ENCODE measurements around the gene RBM44. TPM values are rescaled to one million over a fixed set of nuclear protein-coding genes. Genes with fewer than 3 reads are reported as not detected.

Gene RBM44
- polyA plus RNA-seq, 1 donor from 2014 or later = 2.5 TPM

DNA sequence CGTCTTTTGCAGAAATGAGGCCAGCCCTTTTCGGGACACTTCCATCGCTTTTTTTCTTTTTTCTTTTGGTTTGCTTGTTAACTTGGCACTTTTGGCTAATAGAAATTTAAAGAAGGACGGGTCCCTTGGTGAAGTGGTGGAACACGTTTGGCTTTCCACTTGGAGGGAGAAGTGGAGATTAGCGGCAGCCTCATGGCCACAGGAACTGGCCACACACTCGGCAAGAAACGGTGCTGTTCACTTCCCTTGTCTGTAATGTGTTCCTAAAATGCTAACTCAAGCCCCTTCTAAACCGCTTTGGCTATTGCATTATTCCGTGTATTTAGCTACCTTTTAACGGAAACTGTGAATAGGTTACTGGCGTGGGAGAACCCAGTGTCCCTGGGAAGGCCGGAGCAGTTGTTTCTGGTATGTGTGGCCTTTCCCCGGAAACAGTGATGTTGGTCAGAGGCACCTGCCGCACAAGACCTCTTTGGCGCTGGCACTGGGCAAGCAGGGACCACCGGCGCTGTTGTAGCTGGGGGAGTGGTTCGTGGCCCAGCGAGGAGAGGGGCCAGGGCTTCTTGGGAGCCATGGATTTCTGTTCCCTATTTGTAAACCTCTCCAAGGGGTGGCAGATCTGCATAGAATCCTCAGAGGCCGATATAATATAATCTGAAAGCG is 61.8 kb downstream of the RBM44 start:
- peak overlapping the region; percentile 60 for H3K4me3 ChIP-seq (ENCODE audit: low read length)
- no peak overlapping the region for H3K4me2 ChIP-seq (ENCODE audit: low read length)
- TF ChIP-seq TAF1 (IDR thresholded peaks at IDR 0.05; ENCODE audit: low read depth) = no peak
- TF ChIP-seq, protein P1, sequence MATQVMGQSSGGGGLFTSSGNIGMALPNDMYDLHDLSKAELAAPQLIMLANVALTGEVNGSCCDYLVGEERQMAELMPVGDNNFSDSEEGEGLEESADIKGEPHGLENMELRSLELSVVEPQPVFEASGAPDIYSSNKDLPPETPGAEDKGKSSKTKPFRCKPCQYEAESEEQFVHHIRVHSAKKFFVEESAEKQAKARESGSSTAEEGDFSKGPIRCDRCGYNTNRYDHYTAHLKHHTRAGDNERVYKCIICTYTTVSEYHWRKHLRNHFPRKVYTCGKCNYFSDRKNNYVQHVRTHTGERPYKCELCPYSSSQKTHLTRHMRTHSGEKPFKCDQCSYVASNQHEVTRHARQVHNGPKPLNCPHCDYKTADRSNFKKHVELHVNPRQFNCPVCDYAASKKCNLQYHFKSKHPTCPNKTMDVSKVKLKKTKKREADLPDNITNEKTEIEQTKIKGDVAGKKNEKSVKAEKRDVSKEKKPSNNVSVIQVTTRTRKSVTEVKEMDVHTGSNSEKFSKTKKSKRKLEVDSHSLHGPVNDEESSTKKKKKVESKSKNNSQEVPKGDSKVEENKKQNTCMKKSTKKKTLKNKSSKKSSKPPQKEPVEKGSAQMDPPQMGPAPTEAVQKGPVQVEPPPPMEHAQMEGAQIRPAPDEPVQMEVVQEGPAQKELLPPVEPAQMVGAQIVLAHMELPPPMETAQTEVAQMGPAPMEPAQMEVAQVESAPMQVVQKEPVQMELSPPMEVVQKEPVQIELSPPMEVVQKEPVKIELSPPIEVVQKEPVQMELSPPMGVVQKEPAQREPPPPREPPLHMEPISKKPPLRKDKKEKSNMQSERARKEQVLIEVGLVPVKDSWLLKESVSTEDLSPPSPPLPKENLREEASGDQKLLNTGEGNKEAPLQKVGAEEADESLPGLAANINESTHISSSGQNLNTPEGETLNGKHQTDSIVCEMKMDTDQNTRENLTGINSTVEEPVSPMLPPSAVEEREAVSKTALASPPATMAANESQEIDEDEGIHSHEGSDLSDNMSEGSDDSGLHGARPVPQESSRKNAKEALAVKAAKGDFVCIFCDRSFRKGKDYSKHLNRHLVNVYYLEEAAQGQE (IDR thresholded peaks at IDR 0.05; ENCODE audit: borderline replicate concordance) = no peak
- H3K9me3 ChIP-seq (ENCODE audit: low read length) = no peaks in the 10 kb centered on the region
- H4K20me1 ChIP-seq (ENCODE audit: insufficient read depth) = no peaks in the 10 kb centered on the region
- peaks cover 22% of the 10 kb centered on the region for H3K27me3 ChIP-seq (ENCODE audit: insufficient read depth, low read depth, low read length)
- H3K9me2 ChIP-seq (ENCODE audit: insufficient read depth, low read length) = no peaks in the 10 kb centered on the region
- no peaks in the 10 kb centered on the region for H3F3A ChIP-seq (ENCODE audit: insufficient read depth, low read length, poor library complexity, severe bottlenecking)
- no peaks in the 10 kb centered on the region for H3K36me3 ChIP-seq (ENCODE audit: insufficient read depth, low read length)
- H3K27ac ChIP-seq (ENCODE audit: low read length) = no peak overlapping the region
- H3K9ac ChIP-seq (ENCODE audit: low read length) = no peak overlapping the region
- no peak overlapping the region for H2AFZ ChIP-seq (ENCODE audit: low read depth, low read length)
- no peaks in the 10 kb centered on the region for H3K79me2 ChIP-seq (replicated peaks; ENCODE audit: insufficient read depth, low read length)

DNA sequence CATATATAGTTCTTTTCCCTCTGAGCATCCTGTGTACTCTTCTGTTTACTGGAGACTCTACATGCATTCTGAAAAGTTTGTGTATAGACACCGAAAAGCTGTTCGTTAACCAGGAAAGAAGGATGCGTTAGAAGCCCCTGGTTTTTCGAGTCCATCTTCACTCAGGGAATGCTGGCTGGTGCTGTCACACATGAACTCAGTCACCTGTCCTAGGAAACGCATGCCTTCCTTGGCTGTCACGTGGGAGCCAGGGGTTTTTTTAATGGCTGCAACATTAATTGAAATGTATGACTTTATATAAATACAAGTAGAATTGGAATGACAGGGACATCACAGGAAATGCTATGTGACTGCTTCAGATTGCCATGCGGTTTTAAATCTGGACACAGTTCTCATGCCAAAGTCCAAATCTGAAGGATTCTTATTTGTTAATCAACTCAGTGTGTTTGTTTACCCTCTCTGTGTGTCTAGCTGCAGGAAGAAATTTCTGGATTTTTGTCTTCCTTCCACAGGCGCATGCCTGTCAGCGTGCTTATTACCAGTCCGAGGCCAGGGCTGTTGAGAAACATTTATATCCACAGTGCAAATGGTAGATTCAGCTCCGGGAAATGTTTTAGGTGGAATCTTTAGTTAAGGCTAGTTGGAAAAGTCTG is 63.4 kb downstream of the RBM44 start:
- no peak overlapping the region for H3K27ac ChIP-seq (ENCODE audit: low read length)

More for the DNA sequence above, 63.4 kb downstream of the RBM44 start:
- peaks cover 22% of the 10 kb centered on the region for H3K27me3 ChIP-seq (ENCODE audit: insufficient read depth, low read depth, low read length)
- no peak overlapping the region for H2AFZ ChIP-seq (ENCODE audit: low read depth, low read length)
- no peaks in the 10 kb centered on the region for H3K9me3 ChIP-seq (ENCODE audit: low read length)
- H3K4me2 ChIP-seq (ENCODE audit: low read length) = no peak overlapping the region
- no peaks in the 10 kb centered on the region for H3K9me2 ChIP-seq (ENCODE audit: insufficient read depth, low read length)
- no peaks in the 10 kb centered on the region for H3K36me3 ChIP-seq (ENCODE audit: insufficient read depth, low read length)
- no peaks in the 10 kb centered on the region for H3F3A ChIP-seq (ENCODE audit: insufficient read depth, low read length, poor library complexity, severe bottlenecking)
- H3K4me3 ChIP-seq (ENCODE audit: low read length) = no peak overlapping the region
- no peaks in the 10 kb centered on the region for H4K20me1 ChIP-seq (ENCODE audit: insufficient read depth)
- TF ChIP-seq TAF1 (IDR thresholded peaks at IDR 0.05; ENCODE audit: low read depth) = no peak
- TF ChIP-seq, protein P1 (IDR thresholded peaks at IDR 0.05; ENCODE audit: borderline replicate concordance) = no peak
- no peak for TF ChIP-seq MXI1 (conservative IDR thresholded peaks at IDR 0.05; ENCODE audit: poor library complexity, severe bottlenecking)
- no peak for TF ChIP-seq EP300 (conservative IDR thresholded peaks at IDR 0.05; ENCODE audit: poor library complexity, severe bottlenecking)
- TF ChIP-seq SMC3 (conservative IDR thresholded peaks at IDR 0.05; ENCODE audit: poor library complexity) = no peak
- TF ChIP-seq EZH2 (IDR thresholded peaks at IDR 0.05; ENCODE audit: borderline replicate concordance, insufficient read depth, low read length, poor library complexity, severe bottlenecking) = no peak
- TF ChIP-seq RAD21 (conservative IDR thresholded peaks at IDR 0.05) = no peak
- TF ChIP-seq POLR2AphosphoS5 (IDR thresholded peaks at IDR 0.05) = no peak
- H3K79me2 ChIP-seq (replicated peaks; ENCODE audit: insufficient read depth, low read length) = no peaks in the 10 kb centered on the region
- no peak overlapping the region for H3K9ac ChIP-seq (ENCODE audit: low read length)

Measured in neural cell (in vitro differentiated cells).